Activated naive CD8-positive, alpha-beta T cell treated with anti-CD3 and anti-CD28 coated beads, Interleukin-2, amount 50 U/mL, for 16 hours (primary cell): ENCODE data around the gene RARRES2.
"Not testable (repeated sequence)": the region's sequence is repeated elsewhere in the genome, so short reads cannot be mapped to it uniquely, and the experiment has no call there.

Source experiments
- DNase-seq: peaks from one replicate; pipeline ENCODE4 v3.0.0-alpha.2; 2020; ENCODE audit warnings: low read depth, low spot score

RARRES2 gene

DNA sequence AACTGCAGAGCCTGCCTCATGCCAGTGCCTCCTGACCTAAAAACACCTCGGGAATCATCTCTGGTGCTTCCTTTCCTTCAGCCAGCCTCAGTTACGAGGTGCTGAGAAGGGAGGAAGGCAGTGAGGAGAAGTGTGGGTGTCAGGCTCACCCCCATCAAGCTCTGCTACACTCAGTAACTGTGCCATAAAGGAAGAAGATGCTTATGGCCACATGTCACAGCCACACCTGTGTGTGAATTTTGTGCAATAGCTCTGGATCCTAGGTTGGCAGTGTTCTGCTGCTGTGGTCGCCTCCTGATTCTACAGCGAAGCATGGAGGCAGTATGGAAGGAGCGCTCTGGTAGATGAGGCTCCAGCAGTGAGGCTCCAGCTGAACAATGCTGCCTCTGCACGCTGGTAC is 52.6 kb downstream of the RARRES2 start:
- not testable (repeated sequence) for DNase-seq
